Measurements from ENCODE around the gene TTC1.

The TTC1 gene

GRCh38 chr5:160021831-160022446 lies 13.0 kb downstream of the TTC1 start:
- H3K27ac Mint-ChIP-seq: peak overlapping the region; percentile 74
- peak; percentile 58 for DNase-seq
- H3K27me3 Mint-ChIP-seq (ENCODE audit: low read depth, poor library complexity): no peaks in the 10 kb centered on the region
- peaks cover 35% of the 10 kb centered on the region for H3K36me3 Mint-ChIP-seq (ENCODE audit: low read depth)
- H3K9me3 Mint-ChIP-seq: no peaks in the 10 kb centered on the region
- peaks cover 5% of the 10 kb centered on the region for H3K4me1 Mint-ChIP-seq
- TF ChIP-seq CTCF (IDR thresholded peaks at IDR 0.05): peak; percentile 85
- no peak overlapping the region for H3K4me3 Mint-ChIP-seq

- H3K36me3 Mint-ChIP-seq (ENCODE audit: low read depth): peaks cover 44% of the 10 kb centered on the region
- H3K4me1 Mint-ChIP-seq: peaks cover 5% of the 10 kb centered on the region
- H3K9me3 Mint-ChIP-seq: no peaks in the 10 kb centered on the region
- H3K4me3 Mint-ChIP-seq: no peak overlapping the region
- no peaks in the 10 kb centered on the region for H3K27me3 Mint-ChIP-seq (ENCODE audit: low read depth, poor library complexity)
- TF ChIP-seq CTCF (IDR thresholded peaks at IDR 0.05): no peak
- no peak for DNase-seq
- peak overlapping the region; percentile 71 for H3K27ac Mint-ChIP-seq
Observed at GRCh38 chr5:160023007-160023907, 14.3 kb downstream of the TTC1 start.

- Mint-ChIP-seq H3K9me3 (no peaks in the 10 kb centered on the region), H3K36me3 (ENCODE audit: low read depth) (peaks cover 40% of the 10 kb centered on the region), H3K27me3 (ENCODE audit: low read depth, poor library complexity) (no peaks in the 10 kb centered on the region), H3K4me1 (peaks cover 5% of the 10 kb centered on the region), H3K27ac (peak overlapping the region; percentile 71), H3K4me3 (no peak overlapping the region)
- DNase-seq: no peak
- TF ChIP-seq CTCF (IDR thresholded peaks at IDR 0.05): no peak
Observed at GRCh38 chr5:160023908-160024630, 15.1 kb downstream of the TTC1 start.

DNA sequence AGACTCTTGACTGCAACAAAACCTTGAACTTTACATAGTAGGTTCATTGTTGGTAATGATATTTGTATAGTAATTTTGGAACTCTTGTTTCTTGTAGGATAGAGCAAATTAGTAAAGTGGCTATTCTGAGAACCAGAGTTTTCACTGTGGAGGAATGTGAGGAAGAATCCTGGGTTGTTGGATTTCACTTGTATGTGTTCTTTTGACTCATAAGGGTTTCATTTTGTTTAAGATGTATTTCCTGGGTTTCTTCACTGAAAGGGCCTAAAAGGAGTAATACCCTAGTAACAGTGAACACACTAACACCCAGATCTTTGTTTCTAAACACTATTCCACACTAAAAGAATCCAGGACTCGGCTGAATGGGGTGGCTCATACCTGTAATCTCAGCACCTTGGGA lies 20.1 kb downstream of the TTC1 start:
- H3K36me3 Mint-ChIP-seq (ENCODE audit: low read depth): peaks cover 34% of the 10 kb centered on the region
- DNase-seq: no peak
- H3K27ac Mint-ChIP-seq: no peak overlapping the region
- TF ChIP-seq CTCF (IDR thresholded peaks at IDR 0.05): no peak
- H3K9me3 Mint-ChIP-seq: no peaks in the 10 kb centered on the region
- H3K27me3 Mint-ChIP-seq (ENCODE audit: low read depth, poor library complexity): no peaks in the 10 kb centered on the region
- H3K4me3 Mint-ChIP-seq: no peak overlapping the region
- no peaks in the 10 kb centered on the region for H3K4me1 Mint-ChIP-seq

GRCh38 chr5:160029540-160030139 lies 20.7 kb downstream of the TTC1 start:
- no peaks in the 10 kb centered on the region for H3K4me1 Mint-ChIP-seq

More at GRCh38 chr5:160029540-160030139, 20.7 kb downstream of the TTC1 start:
- Mint-ChIP-seq H3K27me3 (ENCODE audit: low read depth, poor library complexity) (no peaks in the 10 kb centered on the region), H3K9me3 (no peaks in the 10 kb centered on the region), H3K4me3 (no peak overlapping the region), H3K27ac (no peak overlapping the region), H3K36me3 (ENCODE audit: low read depth) (peaks cover 34% of the 10 kb centered on the region)
- no peak for TF ChIP-seq CTCF (IDR thresholded peaks at IDR 0.05)
- no peak for DNase-seq

All from nephron progenitor cell (in vitro differentiated cells).